Endothelial cell of umbilical vein (primary cell): ENCODE data around the gene HEATR5A.

Source experiments
- EZH2 ChIP-seq: IDR thresholded peaks from 2 replicates; pipeline ENCODE4 v1.6.1; 2012; ENCODE audit warnings: borderline replicate concordance, low read depth, mild to moderate bottlenecking, moderate library complexity, low read length, inconsistent platforms; ENCODE audit not compliant: severe bottlenecking
- FOS ChIP-seq: IDR thresholded peaks from 2 replicates; pipeline ENCODE4 v1.6.1; 2011; ENCODE audit warnings: mild to moderate bottlenecking, low read length, moderate library complexity, borderline replicate concordance; ENCODE audit not compliant: insufficient read depth
- GATA2 ChIP-seq: IDR thresholded peaks from 2 replicates; pipeline ENCODE4 v1.7.0; 2011; ENCODE audit warnings: low read depth, mild to moderate bottlenecking, moderate library complexity, mixed read lengths, low read length; ENCODE audit not compliant: insufficient read length, insufficient read depth
- JUN ChIP-seq: IDR thresholded peaks from 2 replicates; pipeline ENCODE4 v1.6.1; 2011; ENCODE audit warnings: borderline replicate concordance, low read depth; ENCODE audit not compliant: insufficient read length, insufficient read depth
- MAX ChIP-seq: IDR thresholded peaks from 2 replicates; pipeline ENCODE4 v1.6.1; 2011; ENCODE audit not compliant: insufficient read depth, insufficient read length
- MYC ChIP-seq: IDR thresholded peaks from one replicate; pipeline ENCODE4 v1.6.1; 2011; ENCODE audit warnings: mild to moderate bottlenecking, low read depth, low read length
- POLR2A ChIP-seq: IDR thresholded peaks from 2 replicates; pipeline ENCODE4 v1.6.1; 2012; ENCODE audit warnings: low read depth, mild to moderate bottlenecking, control low read depth, low read length
- POLR2AphosphoS5 ChIP-seq: IDR thresholded peaks from 2 replicates; pipeline ENCODE4 v1.6.1; 2012; ENCODE audit warnings: low read depth, mild to moderate bottlenecking, control low read depth, low read length, moderate library complexity; ENCODE audit not compliant: insufficient read depth
- TF ChIP-seq, protein P1 (sequence below), 2 donors: IDR thresholded peaks; 1 replicate in 1 of 2; 2 replicates in 1 of 2; pipeline ENCODE4 v1.5.1; 2011; ENCODE audit warnings: low read length in 2 of 2, mild to moderate bottlenecking in 2 of 2, moderate library complexity in 2 of 2, control low read depth in 1 of 2, inconsistent platforms in 1 of 2, low read depth in 1 of 2; ENCODE audit not compliant: insufficient read depth in 1 of 2; ENCODE audit errors: extremely low read depth in 1 of 2

GRCh38 chr14:31280871-31281220 is 139.5 kb downstream of the HEATR5A start:
- TF ChIP-seq, protein P1, sequence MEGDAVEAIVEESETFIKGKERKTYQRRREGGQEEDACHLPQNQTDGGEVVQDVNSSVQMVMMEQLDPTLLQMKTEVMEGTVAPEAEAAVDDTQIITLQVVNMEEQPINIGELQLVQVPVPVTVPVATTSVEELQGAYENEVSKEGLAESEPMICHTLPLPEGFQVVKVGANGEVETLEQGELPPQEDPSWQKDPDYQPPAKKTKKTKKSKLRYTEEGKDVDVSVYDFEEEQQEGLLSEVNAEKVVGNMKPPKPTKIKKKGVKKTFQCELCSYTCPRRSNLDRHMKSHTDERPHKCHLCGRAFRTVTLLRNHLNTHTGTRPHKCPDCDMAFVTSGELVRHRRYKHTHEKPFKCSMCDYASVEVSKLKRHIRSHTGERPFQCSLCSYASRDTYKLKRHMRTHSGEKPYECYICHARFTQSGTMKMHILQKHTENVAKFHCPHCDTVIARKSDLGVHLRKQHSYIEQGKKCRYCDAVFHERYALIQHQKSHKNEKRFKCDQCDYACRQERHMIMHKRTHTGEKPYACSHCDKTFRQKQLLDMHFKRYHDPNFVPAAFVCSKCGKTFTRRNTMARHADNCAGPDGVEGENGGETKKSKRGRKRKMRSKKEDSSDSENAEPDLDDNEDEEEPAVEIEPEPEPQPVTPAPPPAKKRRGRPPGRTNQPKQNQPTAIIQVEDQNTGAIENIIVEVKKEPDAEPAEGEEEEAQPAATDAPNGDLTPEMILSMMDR (IDR thresholded peaks at IDR 0.05; ENCODE audit: extremely low read depth in 1 of 2, insufficient read depth in 1 of 2, low read depth in 1 of 2, low read length in 2 of 2), result no peak
- TF ChIP-seq MAX (no peak), POLR2AphosphoS5 (no peak), JUN (no peak), MYC (no peak), EZH2 (no peak), POLR2A (no peak), FOS (no peak), GATA2 (no peak)
